K562 (cell line): Measurements from ENCODE around the gene GHDC. TPM values are rescaled to one million over a fixed set of nuclear protein-coding genes. Genes with fewer than 3 reads are reported as not detected.

Experiments
- ATAC-seq: fragments of 200-7000 bp; cut with Tn5 transposase; 3 replicates; pipeline ENCODE4 v1.9.1; 2020; ENCODE audit warnings: moderate library complexity
- BruUV-seq: library from RNA; stranded (reverse); fragments of 400-500 nt; replicated peaks from 2 replicates; lab custom pipeline; 2021; lab: Mats Ljungman, UMichigan
- CTCF ChIA-PET: fragments of 300-600 bp; formaldehyde crosslinking; extraction: SDS; loops from one replicate; lab custom pipeline; 2021; ENCODE audit warnings: low intra/inter-chr PET ratio; lab: Yijun Ruan, JAX
- POLR2A ChIA-PET: fragments of 300-600, 350-650 bp; sonication (Branson Sonifier 250); formaldehyde crosslinking; extraction: SDS; loops from one replicate; lab custom pipeline; 2021; ENCODE audit warnings: antibody characterized with exemption, inconsistent platforms; lab: Yijun Ruan, JAX
- DNase-seq, 4 experiments: peaks; one replicate each; pipeline versions ENCODE4 v3.0.0 to v3.0.0-alpha.2; 2011 to 2018; ENCODE audit warnings: low spot score in 3 of 4, mixed read lengths in 3 of 4; ENCODE audit errors: extremely low read depth in 1 of 4
- FAIRE-seq: peaks from 2 replicates; lab custom pipeline; 2011; peaks lifted over from hg19 to GRCh38; lab: Jason Lieb, UNC
- H2AFZ ChIP-seq: 2 replicates; pipeline ENCODE4 v1.6.0; 2011; ENCODE audit warnings: low read depth, low read length, control low read depth, inconsistent platforms
- H3K27ac ChIP-seq: fragments of 200-600 bp; 3 replicates; pipeline ENCODE4 v1.8.0; 2011; ENCODE audit warnings: low read depth, mild to moderate bottlenecking, control low read depth, inconsistent platforms, low read length, moderate library complexity, mixed read lengths; ENCODE audit errors: extremely low read depth
- H3K27me3 ChIP-seq, 2 experiments: fragments of 300-600 bp in 1 of 2; 2 replicates in 1 of 2; 3 replicates in 1 of 2; pipeline versions ENCODE4 v1.6.0 to v1.8.0; 2011; ENCODE audit warnings: inconsistent platforms in 2 of 2, low read length in 2 of 2, mild to moderate bottlenecking in 1 of 2, mixed read lengths in 1 of 2, moderate library complexity in 1 of 2; ENCODE audit not compliant: control insufficient read depth in 2 of 2, insufficient read depth in 2 of 2
- H3K36me3 ChIP-seq: fragments of 300-600 bp; 3 replicates; pipeline ENCODE4 v1.8.0; 2011; ENCODE audit warnings: mild to moderate bottlenecking, low read length, inconsistent platforms; ENCODE audit not compliant: control insufficient read depth, insufficient read depth
- H3K4me1 ChIP-seq, 2 experiments: fragments of 200-600 bp in 1 of 2; replicated peaks in 1 of 2; 2 replicates in 1 of 2; 3 replicates in 1 of 2; pipeline versions ENCODE4 v1.5.1 to v1.8.0; 2011; ENCODE audit warnings: inconsistent platforms in 2 of 2, low read length in 2 of 2, mild to moderate bottlenecking in 1 of 2, mixed read lengths in 1 of 2, moderate library complexity in 1 of 2; ENCODE audit not compliant: control insufficient read depth in 2 of 2, insufficient read depth in 2 of 2
- H3K4me2 ChIP-seq: 2 replicates; pipeline ENCODE4 v1.6.1; 2011; ENCODE audit warnings: low read length, control low read depth, inconsistent platforms, mixed read lengths; ENCODE audit not compliant: insufficient read depth
- H3K4me3 ChIP-seq: fragments of 200-600 bp; sonication (generic), shearing (Covaris generic); 2 replicates; pipeline ENCODE4 v1.5.1; 2016; ENCODE audit warnings: control low read depth, inconsistent platforms
- H3K79me2 ChIP-seq: fragments of 200-600 bp; 3 replicates; pipeline ENCODE4 v1.8.0; 2011; ENCODE audit warnings: low read length, inconsistent platforms; ENCODE audit not compliant: control insufficient read depth, insufficient read depth
- H3K9ac ChIP-seq, 2 experiments: 2 replicates each; pipeline versions ENCODE4 v1.6.0 to v1.6.1; 2011; ENCODE audit warnings: low read depth in 2 of 2, low read length in 2 of 2, control low read depth in 1 of 2, inconsistent platforms in 1 of 2, mild to moderate bottlenecking in 1 of 2, mixed read lengths in 1 of 2; ENCODE audit not compliant: insufficient read depth in 1 of 2
- H3K9me1 ChIP-seq: one replicate; pipeline ENCODE4 v1.6.0; 2011; ENCODE audit warnings: inconsistent platforms, mild to moderate bottlenecking, low read length, moderate library complexity; ENCODE audit not compliant: control insufficient read depth, insufficient read depth
- H3K9me3 ChIP-seq: replicated peaks from 2 replicates; pipeline ENCODE4 v1.5.1; 2011; ENCODE audit warnings: low read depth, low read length, inconsistent platforms; ENCODE audit not compliant: control insufficient read depth, insufficient read depth
- H4K20me1 ChIP-seq: replicated peaks from 2 replicates; pipeline ENCODE4 v1.6.1; 2011; ENCODE audit warnings: low read length, inconsistent platforms, mixed read lengths; ENCODE audit not compliant: control insufficient read depth, insufficient read depth
- DMBX1 ChIP-seq: fragments of 250-450 bp; sonication (Bioruptor Pico); IDR thresholded peaks from 2 replicates; pipeline ENCODE4 v1.8.0; 2022; ENCODE audit warnings: inconsistent platforms, mild to moderate bottlenecking, moderate library complexity, borderline replicate concordance
- E2F3 ChIP-seq: fragments of 250-450 bp; sonication (Bioruptor Pico); IDR thresholded peaks from 2 replicates; pipeline ENCODE4 v1.4.0; 2020; ENCODE audit warnings: mild to moderate bottlenecking
- HOXB6 ChIP-seq: fragments of 250-450 bp; sonication (Bioruptor Pico); IDR thresholded peaks from 2 replicates; pipeline ENCODE4 v1.5.1; 2022; ENCODE audit warnings: mild to moderate bottlenecking, borderline replicate concordance
- KLF1 ChIP-seq: fragments of 450-650 bp; IDR thresholded peaks from 2 replicates; pipeline ENCODE4 v1.6.1; 2016; ENCODE audit warnings: missing genetic modification characterization, missing compliant biosample characterization
- NR1H2 ChIP-seq: sonication (generic); formaldehyde crosslinking; IDR thresholded peaks from 2 replicates; pipeline ENCODE4 v1.4.0; 2020; ENCODE audit warnings: mild to moderate bottlenecking, missing genetic modification reagents
- RB1 ChIP-seq: fragments of 450-650 bp; IDR thresholded peaks from 2 replicates; pipeline ENCODE4 v1.6.1; 2017; ENCODE audit warnings: low read depth, mild to moderate bottlenecking
- SNAPC5 ChIP-seq: fragments of 250-450 bp; sonication (Bioruptor Pico); IDR thresholded peaks from 2 replicates; pipeline ENCODE4 v1.8.0; 2021; ENCODE audit warnings: moderate library complexity, mild to moderate bottlenecking, inconsistent platforms
- ZBTB17 ChIP-seq: fragments of 450-650 bp; formaldehyde crosslinking; IDR thresholded peaks from 2 replicates; pipeline ENCODE4 v1.4.0; 2020; ENCODE audit warnings: mild to moderate bottlenecking
- ZBTB5 ChIP-seq: fragments of 450-650 bp; IDR thresholded peaks from 2 replicates; pipeline ENCODE4 v1.6.1; 2017; ENCODE audit warnings: antibody characterized with exemption
- ZNF280B ChIP-seq: fragments of 250-450 bp; sonication (Bioruptor Pico); IDR thresholded peaks from 2 replicates; pipeline ENCODE4 v1.5.1; 2021; ENCODE audit warnings: mild to moderate bottlenecking
- ZNF695 ChIP-seq: fragments of 450-650 bp; formaldehyde crosslinking; IDR thresholded peaks from 2 replicates; pipeline ENCODE4 v1.4.0; 2020; ENCODE audit warnings: mild to moderate bottlenecking, moderate library complexity
- WGBS: fragments of 100-300 bp; shearing (Covaris generic); methylation state at CpG from one replicate; pipeline ENCODE4 v1.1.6; 2016; ENCODE audit warnings: low coverage, mixed read lengths; ENCODE audit not compliant: insufficient coverage; ENCODE audit errors: missing lambda C conversion rate; 5-methylcytosine and 5-hydroxymethylcytosine counted together
- in situ Hi-C: fragments of 300-500 bp; cut with MboI; formaldehyde crosslinking; loops from 4 replicates; pipeline ENCODE4 v1.15.0; 2018; ENCODE audit warnings: inconsistent platforms, mixed read lengths
- intact Hi-C: fragments of 100-400 bp; cut with micrococcal nuclease; formaldehyde crosslinking; loops from 2 replicates; pipeline ENCODE4 v1.14.2; 2022
- polyA plus RNA-seq, 8 experiments: library from polyadenylated mRNA; depleted of rRNA in 4 of 8; stranded (reverse) in 5 of 8; unstranded in 3 of 8; fragments of >200 nt; fragmentation: Nextera tagmentation in 2 of 8; fragmentation: Illumina TruSeq in 1 of 8; extraction: Ambion mirVana in 2 of 8; extraction: Trizol in 1 of 8; gene quantifications; 2 replicates each; pipeline versions ENCODE4 v1.2.1 to v1.2.3, GENCODE V29; 2011 to 2014; ENCODE audit warnings: inconsistent platforms in 1 of 8, missing spikeins in 1 of 8
- total RNA-seq, 7 experiments: library from RNA; depleted of rRNA in 6 of 7; stranded (reverse); fragments of >200 nt in 6 of 7; fragmentation: Illumina TruSeq in 2 of 7; extraction: Trizol in 2 of 7; gene quantifications; 2 replicates each; pipeline versions ENCODE4 v1.2.1 to v1.2.3, GENCODE V29; 2011 to 2021; ENCODE audit warnings: low replicate concordance in 1 of 7

The GHDC gene
- total and polyA plus RNA-seq, 9 of the 15 experiments (the other 6 are each of a cell fraction or from before 2014, with no cell fraction given): 0.65 to 23.2 (median 11.2) TPM

GRCh38 chr17:42174126-42174783 lies 20.0 kb downstream of the GHDC start:
- no peak overlapping the region for H3K9ac ChIP-seq
- no peaks in the 10 kb centered on the region for H3K9me3 ChIP-seq
- H3K4me2 ChIP-seq: no peak overlapping the region
- H3K4me1 ChIP-seq: peaks cover 0 to 14% of the 10 kb centered on the region in 2 experiments; a peak in 2 of 5 replicates
- CTCF ChIA-PET: no interaction called here
- no peak overlapping the region for H3K27ac ChIP-seq
- POLR2A ChIA-PET: no interaction called here
- no peak for FAIRE-seq
- H3K27me3 ChIP-seq: no peaks in the 10 kb centered on the region
- no peak for DNase-seq
- 47% methylated on average over 10 of the region's 14 CpGs for WGBS
- in situ Hi-C loops (no loop called here), intact Hi-C loops (no loop called here)
- no peaks in the 10 kb centered on the region for H3K79me2 ChIP-seq
- H3K36me3 ChIP-seq: no peaks in the 10 kb centered on the region
- peaks cover 2% of the 10 kb centered on the region for H3K9me1 ChIP-seq
- no peak overlapping the region for H3K4me3 ChIP-seq
- H4K20me1 ChIP-seq: no peaks in the 10 kb centered on the region
- ATAC-seq: no peak
- H2AFZ ChIP-seq: no peak overlapping the region
- TF ChIP-seq ZNF280B (CRISPR knock-in tag) (no peak), E2F3 (CRISPR knock-in tag) (no peak), SNAPC5 (CRISPR knock-in tag) (no peak), ZNF695 (CRISPR knock-in tag) (no peak), HOXB6 (no peak), DMBX1 (CRISPR knock-in tag) (no peak), RB1 (no peak), ZBTB5 (no peak), NR1H2 (no peak), ZBTB17 (CRISPR knock-in tag) (no peak), KLF1 (tag) (no peak)
- no TSS peak for BruUV-seq
